GM18508 (cell line): ENCODE results near the gene PRR5L.
A peak's percentile ranks its signal among the peaks of the same experiment; 100 is the strongest.
"Not testable (repeated sequence)": the region's sequence is repeated elsewhere in the genome, so short reads cannot be mapped to it uniquely, and the experiment has no call there.

Experiments
- ATAC-seq: cut with Tn5 transposase; IDR thresholded peaks from one replicate; pipeline ENCODE4 v1.9.1; 2021; ENCODE audit warnings: moderate number of reproducible peaks; ENCODE audit not compliant: insufficient read depth, unreplicated experiment

Gene PRR5L

DNA sequence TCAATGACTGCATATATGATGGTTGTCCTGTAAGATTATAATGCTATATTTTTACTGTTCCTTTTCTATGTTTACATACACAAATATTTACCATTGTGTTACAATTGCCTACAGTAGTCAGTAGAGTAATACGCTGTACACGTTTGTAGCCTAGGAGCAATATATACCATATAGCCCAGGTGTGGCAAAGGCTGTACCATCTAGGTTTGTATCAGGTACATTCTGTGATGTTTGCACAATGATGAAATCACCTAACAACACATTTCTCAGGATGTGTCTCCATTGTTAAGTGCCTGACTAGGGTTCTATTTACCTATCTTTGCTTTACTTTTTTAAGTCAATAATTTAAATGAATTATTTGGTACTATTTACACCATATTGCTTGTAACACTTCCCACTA is 21.9 kb downstream of the PRR5L start:
- no peak for ATAC-seq

DNA sequence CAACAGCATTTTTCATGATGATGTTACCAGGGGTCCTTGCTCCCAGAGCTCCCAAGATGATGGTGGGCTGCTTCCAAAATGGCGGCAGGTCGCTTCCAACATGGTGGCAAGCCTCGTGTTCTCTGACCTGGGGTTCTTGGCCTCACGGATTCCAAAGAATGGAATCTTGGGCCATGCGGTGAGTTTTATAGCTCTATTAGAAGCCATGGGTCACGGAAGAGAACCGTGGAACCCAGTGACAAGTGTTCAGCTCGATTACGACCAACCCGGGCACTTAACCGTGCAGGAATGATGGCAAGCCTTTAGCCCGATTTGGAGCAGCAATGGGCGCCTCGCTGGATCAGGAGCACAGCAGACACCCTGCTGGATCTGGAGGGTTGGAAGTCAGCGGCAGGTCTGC is 28.9 kb downstream of the PRR5L start:
- ATAC-seq: not testable (repeated sequence)

GRCh38 chr11:36325403-36325802 is 29.3 kb downstream of the PRR5L start:
- ATAC-seq: not testable (repeated sequence)

DNA sequence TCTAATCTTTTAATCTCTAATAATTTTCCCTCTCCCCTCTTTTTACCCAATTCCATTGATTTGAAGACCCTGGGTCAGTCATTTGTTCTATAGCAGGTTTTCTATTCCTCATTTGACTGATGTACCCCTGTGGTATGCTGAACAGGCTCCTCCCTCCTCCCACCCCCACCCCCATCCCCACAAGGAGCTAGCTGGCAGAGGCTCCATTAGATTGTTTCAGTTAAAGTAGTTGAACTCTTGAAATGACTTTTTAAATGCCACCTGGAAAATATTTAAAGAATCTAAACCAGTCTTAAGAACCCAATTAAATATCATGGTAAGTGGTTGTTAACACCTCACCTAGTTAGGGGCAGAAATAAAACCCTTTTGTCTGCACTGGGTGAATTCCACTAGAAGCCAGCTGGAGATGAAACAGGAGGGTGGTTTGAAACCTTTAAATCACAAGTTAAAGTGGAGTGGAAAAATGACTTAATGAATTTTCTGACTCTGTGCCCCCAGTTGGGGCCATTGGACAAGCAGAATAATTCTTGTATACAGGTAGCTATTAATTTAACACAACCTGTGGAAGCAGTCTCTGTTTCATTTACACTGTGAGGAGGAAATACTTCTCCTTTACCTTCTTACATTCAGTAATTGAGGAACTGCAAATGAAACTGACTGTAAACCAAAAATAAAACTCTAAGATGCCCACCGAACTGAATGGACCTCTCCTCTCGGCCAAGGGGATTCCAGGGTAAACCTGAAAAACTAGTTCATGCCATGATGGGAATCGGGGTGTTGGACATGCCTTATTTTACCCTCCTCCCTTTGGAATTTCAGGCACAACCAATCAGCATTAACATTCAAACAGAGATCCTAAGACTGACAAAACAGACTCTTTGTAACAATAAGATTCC is 30.7 kb downstream of the PRR5L start:
- peak; percentile 63 for ATAC-seq

- no peak for ATAC-seq
Measured at GRCh38 chr11:36328966-36329673, 33.0 kb downstream of the PRR5L start.

DNA sequence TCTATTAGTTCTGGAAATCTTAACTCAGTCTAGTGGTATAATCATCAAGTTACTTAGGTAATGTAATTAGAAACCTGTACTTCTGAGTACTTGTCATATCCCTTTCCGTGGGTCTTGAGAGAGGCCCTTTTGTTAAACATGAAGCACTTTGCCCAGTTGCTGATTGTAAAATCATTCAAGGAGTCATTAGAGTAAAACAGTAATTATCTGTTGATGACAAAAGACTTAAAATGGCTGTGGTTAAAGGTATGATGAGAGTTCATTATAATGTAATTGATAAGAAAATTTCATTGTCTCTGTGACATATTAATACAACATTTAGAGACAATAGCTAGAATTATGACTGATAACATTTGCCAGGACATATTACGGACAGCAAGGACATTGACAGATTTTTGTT is 34.3 kb downstream of the PRR5L start:
- ATAC-seq: no peak

DNA sequence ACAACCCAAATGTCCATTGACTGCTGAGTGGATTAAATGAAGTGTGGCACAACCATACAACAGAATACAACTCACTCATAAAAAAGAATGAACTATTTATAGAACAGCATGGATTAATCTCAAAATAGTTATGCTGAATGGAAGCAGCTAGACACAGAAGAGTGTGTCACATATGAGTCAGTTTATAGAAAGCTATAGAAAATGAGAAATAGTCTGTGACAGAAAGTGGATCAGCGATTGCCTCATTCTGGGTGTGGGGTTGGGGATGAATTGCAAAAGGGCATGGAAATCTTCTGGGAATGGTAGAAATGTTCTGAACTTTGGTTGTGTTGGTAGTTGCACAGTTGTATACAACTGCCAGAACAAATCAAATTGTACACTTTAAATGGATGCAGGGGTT is 37.4 kb downstream of the PRR5L start:
- ATAC-seq: no peak

DNA sequence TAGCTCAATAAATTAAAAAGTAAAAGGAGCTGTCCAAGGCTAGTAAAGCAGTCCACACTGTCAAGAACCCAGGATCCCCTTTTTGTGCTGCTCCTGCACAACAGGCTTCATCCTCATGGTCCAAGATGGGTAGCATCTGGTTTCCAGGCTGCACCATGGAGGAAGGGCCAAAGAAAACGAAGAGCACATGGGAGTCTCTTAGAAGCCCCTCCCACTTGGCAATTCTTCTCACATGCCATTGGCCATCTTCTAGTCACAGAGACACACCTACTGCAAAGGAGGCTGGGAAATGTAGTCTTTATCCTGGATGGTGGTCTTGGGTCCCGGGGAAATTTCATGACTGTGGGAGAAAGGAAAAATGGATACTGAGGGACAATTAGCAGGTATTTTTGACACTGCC is 37.8 kb downstream of the PRR5L start:
- ATAC-seq: no peak

DNA sequence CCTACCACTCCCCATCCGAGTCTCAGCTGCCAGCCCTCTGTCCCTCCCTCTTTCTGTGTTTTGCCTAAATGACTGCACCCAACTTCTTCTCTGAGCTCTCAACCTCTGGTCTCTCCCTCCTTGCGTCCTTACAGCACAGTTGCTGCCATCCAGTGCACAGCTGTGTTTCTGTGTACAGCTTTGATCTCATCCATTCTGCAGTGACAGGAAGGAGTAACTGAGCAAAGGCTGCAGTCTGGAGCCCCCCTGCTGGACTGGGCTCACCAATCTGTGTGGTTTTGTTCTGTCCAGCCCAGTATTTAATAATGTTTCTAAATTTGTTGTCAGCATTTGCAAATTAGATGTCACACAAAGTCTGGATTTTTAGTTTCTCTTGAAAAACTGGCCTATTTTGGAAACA is 43.8 kb downstream of the PRR5L start:
- ATAC-seq: no peak

DNA sequence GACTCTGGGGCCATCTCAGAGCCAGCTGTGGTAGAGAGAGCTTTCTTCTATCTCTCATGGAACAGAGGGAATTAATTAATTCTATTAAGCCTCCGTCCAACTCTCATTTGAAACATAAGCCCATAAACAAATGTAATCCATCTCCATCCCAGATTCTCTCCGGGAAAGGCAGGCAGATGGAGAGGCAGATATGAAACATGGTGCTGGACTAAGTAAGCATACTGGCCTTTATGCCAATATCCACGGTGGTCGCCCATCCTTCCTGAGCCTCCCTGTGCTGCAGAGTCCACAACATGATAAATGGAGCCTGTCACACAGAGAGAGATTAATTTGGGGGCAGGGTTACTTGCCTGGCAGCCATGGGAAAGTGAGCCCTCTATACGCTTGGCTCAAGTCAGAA is 44.8 kb downstream of the PRR5L start:
- ATAC-seq: no peak

DNA sequence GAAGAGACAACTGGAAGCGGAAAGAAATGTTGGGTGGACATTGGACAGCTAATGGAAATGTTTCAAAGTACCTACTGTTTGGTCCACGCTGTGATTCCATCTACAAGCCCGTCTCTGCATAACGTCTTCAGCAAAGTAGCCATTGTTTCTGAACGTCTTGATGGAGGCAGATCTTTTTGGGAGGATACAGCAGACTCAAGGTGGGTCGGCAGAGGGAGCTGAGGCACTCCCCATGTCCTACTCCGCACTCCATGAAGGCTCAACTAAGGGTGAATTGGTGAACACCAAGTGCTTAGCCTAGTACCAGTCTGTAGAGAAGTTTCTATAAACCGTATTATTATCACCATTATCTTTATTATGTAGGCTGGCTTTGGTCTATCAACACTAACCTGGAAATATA is 45.8 kb downstream of the PRR5L start:
- no peak for ATAC-seq

DNA sequence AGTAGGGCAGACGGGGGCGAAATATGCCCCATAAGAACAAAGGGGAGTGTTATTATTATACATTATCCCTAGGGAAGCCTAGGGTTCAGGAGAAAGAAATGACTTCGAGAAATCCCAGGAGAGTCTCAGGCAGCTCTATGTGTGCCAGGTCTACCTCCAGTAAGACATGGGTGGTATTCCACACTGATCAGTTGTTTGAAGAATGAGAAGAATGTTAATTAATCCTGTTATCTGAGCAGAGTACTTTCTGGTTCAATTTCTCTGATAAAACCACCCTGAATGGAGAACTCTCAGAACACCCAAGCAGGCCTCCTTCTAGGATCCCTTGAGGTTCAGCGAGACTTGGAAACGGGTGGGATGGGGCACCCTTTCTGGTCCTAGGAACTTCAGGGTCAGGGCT is 46.2 kb downstream of the PRR5L start:
- ATAC-seq: no peak

DNA sequence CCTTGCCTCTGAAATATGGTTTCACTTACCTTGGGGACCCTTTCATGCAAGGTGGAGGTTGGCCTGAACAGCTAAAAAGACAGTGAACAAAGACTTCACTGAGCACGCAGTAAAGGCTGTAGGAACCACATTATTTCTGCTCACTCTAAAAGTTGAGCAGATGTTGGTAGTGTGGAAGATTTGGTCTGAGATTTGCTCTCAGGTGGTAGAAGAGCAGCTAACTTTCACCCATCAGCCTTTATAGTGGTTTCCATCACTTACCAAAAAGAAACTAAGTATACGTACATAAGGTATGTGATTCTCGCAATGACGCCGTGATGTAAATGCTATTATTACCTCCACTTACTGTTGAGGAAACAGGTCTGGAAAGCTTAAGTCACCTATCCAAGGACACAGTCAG is 47.3 kb downstream of the PRR5L start:
- no peak for ATAC-seq

- ATAC-seq: no peak
Measured at GRCh38 chr11:36345084-36345511, 49.0 kb downstream of the PRR5L start.

GRCh38 chr11:36345535-36346141 is 49.5 kb downstream of the PRR5L start:
- ATAC-seq: no peak

- ATAC-seq: no peak
Measured at GRCh38 chr11:36346562-36347383, 50.7 kb downstream of the PRR5L start.

GRCh38 chr11:36347384-36347906 is 51.4 kb downstream of the PRR5L start:
- ATAC-seq: no peak

- no peak for ATAC-seq
Measured at GRCh38 chr11:36349351-36350136, 53.5 kb downstream of the PRR5L start.

GRCh38 chr11:36350137-36350513 is 54.0 kb downstream of the PRR5L start:
- ATAC-seq: no peak
